OCI-LY7 (cell line): ENCODE measurements around the gene MAP3K3. TPM values are rescaled to one million over a fixed set of nuclear protein-coding genes. Genes with fewer than 3 reads are reported as not detected.
A peak's percentile ranks its signal among the peaks of the same experiment; 100 is the strongest.

Experiments used
- BruUV-seq: library from RNA; stranded (reverse); fragments of 400-500 nt; replicated peaks from 2 replicates; lab custom pipeline; 2021; lab: Mats Ljungman, UMichigan
- CTCF ChIA-PET: fragments of 300-600 bp; sonication (Branson Sonifier 250); formaldehyde crosslinking; loops from one replicate; lab custom pipeline; 2022; ENCODE audit warnings: antibody characterized with exemption; ENCODE audit not compliant: unreplicated experiment; lab: Charles Lee
- POLR2A ChIA-PET: fragments of 300-600 bp; sonication (Branson Sonifier 250); formaldehyde crosslinking; loops from one replicate; lab custom pipeline; 2022; ENCODE audit warnings: antibody characterized with exemption; lab: Charles Lee
- DNase-seq: peaks from one replicate; pipeline ENCODE4 v3.0.0-alpha.2; 2015; ENCODE audit warnings: low spot score
- H2AFZ ChIP-seq: fragments of 200-600 bp; sonication (generic), shearing (Covaris generic); 2 replicates; pipeline ENCODE4 v1.6.1; 2014; ENCODE audit warnings: mild to moderate bottlenecking, antibody characterized with exemption, low read length, moderate library complexity
- H3K27ac ChIP-seq: fragments of 200-600 bp; sonication (generic); 2 replicates; pipeline ENCODE4 v1.5.1; 2014; ENCODE audit warnings: mixed run types, low read depth, mild to moderate bottlenecking, moderate library complexity, low read length, inconsistent platforms; ENCODE audit not compliant: poor library complexity, severe bottlenecking
- H3K36me3 ChIP-seq: fragments of 200-600 bp; sonication (generic); 2 replicates; pipeline ENCODE4 v1.6.1; 2014; ENCODE audit warnings: mild to moderate bottlenecking, antibody characterized with exemption, low read length, moderate library complexity, mixed read lengths; ENCODE audit not compliant: insufficient read depth
- H3K4me1 ChIP-seq: fragments of 200-600 bp; sonication (generic); 2 replicates; pipeline ENCODE4 v1.5.1; 2014; ENCODE audit warnings: mild to moderate bottlenecking, low read length; ENCODE audit not compliant: insufficient read depth, poor library complexity, severe bottlenecking
- H3K4me2 ChIP-seq: fragments of 200-600 bp; sonication (generic); 2 replicates; pipeline ENCODE4 v1.6.1; 2014; ENCODE audit warnings: mild to moderate bottlenecking, low read length
- H3K4me3 ChIP-seq: fragments of 200-600 bp; sonication (generic); 2 replicates; pipeline ENCODE4 v1.5.1; 2014; ENCODE audit warnings: mild to moderate bottlenecking, low read depth, low read length; ENCODE audit not compliant: poor library complexity, severe bottlenecking
- H3K79me2 ChIP-seq: fragments of 200-600 bp; sonication (generic); 2 replicates; pipeline ENCODE4 v1.6.1; 2016; ENCODE audit warnings: low read depth, mild to moderate bottlenecking, low read length, moderate library complexity, mixed read lengths; ENCODE audit not compliant: insufficient read depth
- H3K9me2 ChIP-seq: fragments of 200-600 bp; sonication (generic); 2 replicates; pipeline ENCODE4 v1.6.1; 2016; ENCODE audit warnings: mild to moderate bottlenecking, low read length, mixed read lengths; ENCODE audit not compliant: insufficient read depth
- H3K9me3 ChIP-seq: fragments of 200-600 bp; sonication (generic); 2 replicates; pipeline ENCODE4 v1.6.1; 2014; ENCODE audit warnings: mild to moderate bottlenecking, mixed run types, low read length, mixed read lengths
- H4K20me1 ChIP-seq: fragments of 200-600 bp; sonication (generic); 2 replicates; pipeline ENCODE4 v1.6.1; 2014; ENCODE audit warnings: mild to moderate bottlenecking, antibody characterized with exemption, low read length, moderate library complexity, mixed read lengths; ENCODE audit not compliant: insufficient read depth
- CTCF ChIP-seq: fragments of 200-600 bp; sonication (generic); conservative IDR thresholded peaks from 2 replicates; pipeline ENCODE4 v1.5.1; 2014; ENCODE audit warnings: mild to moderate bottlenecking, antibody characterized with exemption, low read length, moderate library complexity, mixed read lengths
- EZH2phosphoT487 ChIP-seq: fragments of 200-600 bp; sonication (generic); IDR thresholded peaks from 2 replicates; pipeline ENCODE4 v1.6.1; 2018; ENCODE audit warnings: low read depth, borderline replicate concordance, mild to moderate bottlenecking, mixed run types, antibody characterized with exemption, low read length, moderate library complexity, mixed read lengths
- intact Hi-C: fragments of 100-400 bp; cut with micrococcal nuclease; formaldehyde crosslinking; loops from one replicate; pipeline ENCODE4 v1.10.0; 2022; ENCODE audit not compliant: unreplicated experiment
- total RNA-seq, 2 experiments: library from RNA; depleted of rRNA in 1 of 2; stranded (reverse); fragments of >200 nt in 1 of 2; shearing (Covaris generic) in 1 of 2; gene quantifications; 2 replicates each; pipeline ENCODE4 v1.2.3, GENCODE V29; 2014 to 2022

MAP3K3 gene
- total RNA-seq, 2 experiments from 2014 or later: 26.0 to 29.0 TPM

GRCh38 chr17:63623786-63624530 is 1.7 kb downstream of the MAP3K3 start:
- ChIA-PET CTCF (interaction anchor here (0.6 kb wide), 1 partner anchor 160 kb away, joined by 3 read pairs; no protein-coding TSS in a partner anchor), POLR2A (interaction anchor here (0.7 to 1.4 kb wide), 2 partner anchors 47 to 1512 kb away, joined by 3 to 4 read pairs; no protein-coding TSS in a partner anchor)
- peak; percentile 29 for DNase-seq
- Histone ChIP-seq H3K36me3 (no peaks in the 10 kb centered on the region), H3K27ac (no peak overlapping the region), H3K9me3 (no peaks in the 10 kb centered on the region), H2AFZ (no peak overlapping the region; the same call in 1 of the 2 replicates), H3K79me2 (peaks cover 22% of the 10 kb centered on the region), H3K9me2 (no peaks in the 10 kb centered on the region), H3K4me2 (peak overlapping the region; percentile 98), H3K4me1 (peaks cover 26% of the 10 kb centered on the region), H3K4me3 (peak overlapping the region; percentile 75), H4K20me1 (no peaks in the 10 kb centered on the region)
- TSS peak; percentile 52 for BruUV-seq
- no peak for TF ChIP-seq EZH2phosphoT487
- TF ChIP-seq CTCF: peak; percentile 30; the same call in 1 of the 2 replicates
- intact Hi-C loops: loop anchor here (2.0 to 10.0 kb wide), 3 partner anchors 73 to 151 kb away; partner anchors contain the start of genes CCDC47, DCAF7, DDX42 and STRADA

GRCh38 chr17:63624531-63624880 is 2.3 kb downstream of the MAP3K3 start:
- peaks cover 26% of the 10 kb centered on the region for H3K4me1 ChIP-seq
- peak overlapping the region; percentile 98 for H3K4me2 ChIP-seq
- no peaks in the 10 kb centered on the region for H3K9me3 ChIP-seq
- H4K20me1 ChIP-seq: no peaks in the 10 kb centered on the region
- intact Hi-C loops: loop anchor here (5.0 to 10.0 kb wide), 2 partner anchors 118 to 150 kb away; partner anchors contain the start of genes CCDC47, DDX42 and STRADA
- no peaks in the 10 kb centered on the region for H3K36me3 ChIP-seq
- no peak overlapping the region for H3K27ac ChIP-seq
- BruUV-seq: no TSS peak
- no peak for TF ChIP-seq CTCF
- no peak for TF ChIP-seq EZH2phosphoT487
- ChIA-PET POLR2A (interaction anchor here (0.7 to 1.7 kb wide), 3 partner anchors 19 to 74 kb away, joined by 3 to 5 read pairs (median 3); no protein-coding TSS in a partner anchor), CTCF (interaction anchor here (0.6 kb wide), 1 partner anchor 160 kb away, joined by 3 read pairs; no protein-coding TSS in a partner anchor)
- H3K79me2 ChIP-seq: peaks cover 22% of the 10 kb centered on the region
- no peak overlapping the region for H2AFZ ChIP-seq
- peak overlapping the region; percentile 75 for H3K4me3 ChIP-seq
- no peak for DNase-seq
- H3K9me2 ChIP-seq: no peaks in the 10 kb centered on the region
